EH (cell line): ENCODE results near the gene TMCO2.

ENCODE experiments used
- DNase-seq: peaks from one replicate; pipeline ENCODE4 v3.0.0-alpha.2; 2015; ENCODE audit warnings: low read depth

TMCO2 gene

GRCh38 chr1:40257688-40258444, 10.1 kb downstream of the TMCO2 start, which contains the start of gene ZMPSTE24:
TSS of gene ZMPSTE24 (plus strand) at chr1:40258236. CDS start at chr1:40258272, 36 bp downstream.
- peak; percentile 98 for DNase-seq

GRCh38 chr1:40258445-40258769, 10.7 kb downstream of the TMCO2 start:
- peak; percentile 33 for DNase-seq

GRCh38 chr1:40264354-40264781, 16.6 kb downstream of the TMCO2 start:
- DNase-seq, result no peak

GRCh38 chr1:40265298-40265697, 17.6 kb downstream of the TMCO2 start:
- no peak for DNase-seq

- DNase-seq, result no peak
Measured at GRCh38 chr1:40265919-40266318, 18.2 kb downstream of the TMCO2 start.

GRCh38 chr1:40266786-40267535, 19.2 kb downstream of the TMCO2 start:
- DNase-seq, result no peak

- peak; percentile 93 for DNase-seq
Measured at GRCh38 chr1:40267767-40268187, 20.0 kb downstream of the TMCO2 start.

GRCh38 chr1:40268211-40268610, 20.5 kb downstream of the TMCO2 start:
- no peak for DNase-seq

GRCh38 chr1:40270152-40270834, 22.6 kb downstream of the TMCO2 start:
- DNase-seq, result peak; percentile 53

- DNase-seq, result no peak
Measured at GRCh38 chr1:40272653-40273213, 25.0 kb downstream of the TMCO2 start.

GRCh38 chr1:40273547-40274166, 25.9 kb downstream of the TMCO2 start:
- no peak for DNase-seq

- DNase-seq, result no peak
Measured at GRCh38 chr1:40274331-40274730, 26.6 kb downstream of the TMCO2 start.

GRCh38 chr1:40276122-40276521, 28.4 kb downstream of the TMCO2 start:
- no peak for DNase-seq

GRCh38 chr1:40281853-40282252, 34.1 kb downstream of the TMCO2 start:
- no peak for DNase-seq

- DNase-seq, result no peak
Measured at GRCh38 chr1:40291293-40291692, 43.6 kb downstream of the TMCO2 start.

GRCh38 chr1:40299366-40300248, 51.9 kb downstream of the TMCO2 start:
- DNase-seq, result no peak

- DNase-seq, result no peak
Measured at GRCh38 chr1:40300249-40300567, 52.5 kb downstream of the TMCO2 start.

- DNase-seq, result no peak
Measured at GRCh38 chr1:40300651-40301050, 52.9 kb downstream of the TMCO2 start.

GRCh38 chr1:40301066-40301465, 53.3 kb downstream of the TMCO2 start:
- DNase-seq, result no peak
